ENCODE data around the gene DENND4A.

The DENND4A gene

DNA sequence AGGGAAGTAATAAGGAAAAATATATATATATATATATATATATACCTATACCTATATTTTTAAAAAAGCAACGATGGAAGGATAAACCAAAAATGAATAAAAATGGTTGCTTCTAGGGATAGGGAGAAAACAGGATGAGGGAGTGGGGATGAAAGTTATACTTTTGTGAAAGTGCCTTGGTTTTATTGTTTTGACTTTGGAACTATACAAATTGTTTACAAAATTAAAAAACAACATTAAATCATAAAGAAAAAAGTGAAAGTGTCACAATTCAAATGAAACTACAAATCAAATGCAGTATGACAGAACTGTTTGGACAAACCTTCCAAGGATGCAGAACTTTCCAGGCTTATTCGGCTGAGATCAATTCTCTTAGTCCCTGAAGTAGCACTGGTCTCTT lies 116.0 kb downstream of the DENND4A start:
- no peaks in the 10 kb centered on the region for H3K27me3 ChIP-seq (ENCODE audit: control insufficient read depth, insufficient read depth, low read length)
- H3K4me3 ChIP-seq (ENCODE audit: low read length), result no peak overlapping the region
- H3K9me3 ChIP-seq (ENCODE audit: control insufficient read depth, low read length), result no peaks in the 10 kb centered on the region
- H3K4me1 ChIP-seq (ENCODE audit: control insufficient read depth, insufficient read depth, low read length), result no peaks in the 10 kb centered on the region
- H3K36me3 ChIP-seq (ENCODE audit: control insufficient read depth, insufficient read depth, low read length), result no peaks in the 10 kb centered on the region
- no peak overlapping the region for H3K9ac ChIP-seq (ENCODE audit: low read length)

- Histone ChIP-seq H3K4me1 (ENCODE audit: control insufficient read depth, insufficient read depth, low read length) (no peaks in the 10 kb centered on the region), H3K9me3 (ENCODE audit: control insufficient read depth, low read length) (no peaks in the 10 kb centered on the region), H3K4me3 (ENCODE audit: low read length) (no peak overlapping the region), H3K27me3 (ENCODE audit: control insufficient read depth, insufficient read depth, low read length) (no peaks in the 10 kb centered on the region), H3K36me3 (ENCODE audit: control insufficient read depth, insufficient read depth, low read length) (no peaks in the 10 kb centered on the region), H3K9ac (ENCODE audit: low read length) (no peak overlapping the region)
Measured at GRCh38 chr15:65675551-65675950, 116.5 kb downstream of the DENND4A start.

DNA sequence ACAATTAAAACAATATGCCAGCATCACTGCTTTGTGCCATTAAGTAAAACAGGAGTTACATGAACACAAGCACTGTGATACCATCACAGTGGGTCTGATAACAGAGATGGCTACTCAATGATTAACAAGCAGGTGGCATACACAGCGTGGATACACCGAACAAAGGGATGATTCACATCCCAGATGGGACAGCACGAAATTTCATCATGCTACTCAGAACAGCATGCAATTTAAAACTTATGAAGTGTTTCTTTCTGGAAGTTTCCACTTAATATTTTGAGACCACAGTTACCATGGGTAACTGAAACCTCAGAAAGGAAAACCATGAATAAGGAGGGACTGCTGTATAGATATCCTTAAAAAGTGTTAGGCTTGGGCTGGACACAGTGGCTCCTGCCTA lies 125.8 kb downstream of the DENND4A start:
- Histone ChIP-seq H3K9me3 (ENCODE audit: control insufficient read depth, low read length) (no peaks in the 10 kb centered on the region), H3K27me3 (ENCODE audit: control insufficient read depth, insufficient read depth, low read length) (no peaks in the 10 kb centered on the region), H3K4me1 (ENCODE audit: control insufficient read depth, insufficient read depth, low read length) (no peaks in the 10 kb centered on the region), H3K4me3 (ENCODE audit: low read length) (no peak overlapping the region), H3K9ac (ENCODE audit: low read length) (no peak overlapping the region), H3K36me3 (ENCODE audit: control insufficient read depth, insufficient read depth, low read length) (no peaks in the 10 kb centered on the region)

DNA sequence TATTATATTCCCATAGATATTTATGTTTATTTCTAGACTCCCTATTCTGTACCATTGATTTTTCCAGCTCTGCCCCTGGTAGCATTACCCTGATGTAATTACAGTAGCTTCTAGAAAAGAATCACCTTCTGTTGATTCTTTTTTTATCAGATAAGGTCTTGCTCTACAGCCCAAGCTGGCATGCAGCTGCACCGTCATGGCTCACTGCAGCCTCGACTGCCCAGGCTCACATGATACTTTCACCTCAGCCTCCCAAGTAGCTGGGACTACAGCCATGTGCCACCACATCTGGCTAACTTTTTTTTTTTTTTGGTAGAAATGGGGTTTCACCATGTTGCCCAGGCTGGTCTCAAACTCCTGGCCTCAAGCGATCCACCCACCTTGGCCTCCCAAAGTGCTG lies 128.6 kb downstream of the DENND4A start:
- no peak overlapping the region for H3K9ac ChIP-seq (ENCODE audit: low read length)
- no peaks in the 10 kb centered on the region for H3K9me3 ChIP-seq (ENCODE audit: control insufficient read depth, low read length)
- H3K4me1 ChIP-seq (ENCODE audit: control insufficient read depth, insufficient read depth, low read length), result no peaks in the 10 kb centered on the region
- no peak overlapping the region for H3K4me3 ChIP-seq (ENCODE audit: low read length)
- no peaks in the 10 kb centered on the region for H3K27me3 ChIP-seq (ENCODE audit: control insufficient read depth, insufficient read depth, low read length)
- no peaks in the 10 kb centered on the region for H3K36me3 ChIP-seq (ENCODE audit: control insufficient read depth, insufficient read depth, low read length)

DNA sequence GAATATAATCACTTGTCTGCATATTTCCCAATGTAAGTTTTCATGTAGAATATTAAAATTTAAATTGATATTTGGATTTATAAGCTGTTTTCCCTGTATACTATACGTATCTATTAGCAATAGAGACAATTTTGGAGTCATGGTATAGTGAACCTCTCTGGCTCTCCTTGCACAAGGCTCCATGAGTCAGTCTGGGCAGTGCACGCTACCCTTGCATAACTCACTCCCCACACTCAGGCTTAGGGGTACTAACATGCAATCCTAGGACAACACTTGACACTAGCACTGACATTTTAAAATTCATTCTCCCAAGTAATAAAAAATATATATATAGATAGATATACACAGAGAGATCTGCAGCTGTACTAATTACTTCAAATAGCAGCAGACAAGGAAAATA lies 131.2 kb downstream of the DENND4A start:
- no peaks in the 10 kb centered on the region for H3K27me3 ChIP-seq (ENCODE audit: control insufficient read depth, insufficient read depth, low read length)
- no peak overlapping the region for H3K4me3 ChIP-seq (ENCODE audit: low read length)
- no peaks in the 10 kb centered on the region for H3K36me3 ChIP-seq (ENCODE audit: control insufficient read depth, insufficient read depth, low read length)
- no peak overlapping the region for H3K9ac ChIP-seq (ENCODE audit: low read length)
- no peaks in the 10 kb centered on the region for H3K4me1 ChIP-seq (ENCODE audit: control insufficient read depth, insufficient read depth, low read length)
- no peaks in the 10 kb centered on the region for H3K9me3 ChIP-seq (ENCODE audit: control insufficient read depth, low read length)

- H3K9me3 ChIP-seq (ENCODE audit: control insufficient read depth, low read length), result no peaks in the 10 kb centered on the region
- H3K4me3 ChIP-seq (ENCODE audit: low read length), result no peak overlapping the region
- H3K36me3 ChIP-seq (ENCODE audit: control insufficient read depth, insufficient read depth, low read length), result no peaks in the 10 kb centered on the region
- H3K27me3 ChIP-seq (ENCODE audit: control insufficient read depth, insufficient read depth, low read length), result no peaks in the 10 kb centered on the region
- H3K9ac ChIP-seq (ENCODE audit: low read length), result no peak overlapping the region
- no peaks in the 10 kb centered on the region for H3K4me1 ChIP-seq (ENCODE audit: control insufficient read depth, insufficient read depth, low read length)
Measured at GRCh38 chr15:65659502-65660052, 132.5 kb downstream of the DENND4A start.

GRCh38 chr15:65655457-65655856 lies 136.6 kb downstream of the DENND4A start:
- Histone ChIP-seq H3K4me1 (ENCODE audit: control insufficient read depth, insufficient read depth, low read length) (no peaks in the 10 kb centered on the region), H3K9ac (ENCODE audit: low read length) (no peak overlapping the region), H3K9me3 (ENCODE audit: control insufficient read depth, low read length) (no peaks in the 10 kb centered on the region), H3K36me3 (ENCODE audit: control insufficient read depth, insufficient read depth, low read length) (no peaks in the 10 kb centered on the region), H3K4me3 (ENCODE audit: low read length) (no peak overlapping the region), H3K27me3 (ENCODE audit: control insufficient read depth, insufficient read depth, low read length) (no peaks in the 10 kb centered on the region)

DNA sequence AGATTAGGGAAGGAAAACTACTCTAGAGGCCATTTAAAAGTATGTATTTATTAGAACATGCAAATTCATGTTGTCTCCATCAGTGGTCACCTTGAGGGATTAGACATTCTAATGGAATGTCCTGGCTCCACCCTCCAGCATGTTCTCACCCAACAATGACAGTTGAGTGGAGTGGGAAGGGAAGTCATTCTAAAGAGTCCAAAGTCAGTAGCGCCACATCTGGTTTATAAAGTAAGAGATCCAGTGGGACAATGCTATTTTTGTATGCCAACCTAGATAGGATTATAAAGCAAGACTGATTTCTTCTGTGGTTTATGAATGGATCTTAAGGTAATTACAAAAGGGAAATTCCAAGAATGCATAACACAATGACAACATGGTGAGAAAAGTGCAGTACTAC lies 137.1 kb downstream of the DENND4A start:
- Histone ChIP-seq H3K36me3 (ENCODE audit: control insufficient read depth, insufficient read depth, low read length) (no peaks in the 10 kb centered on the region), H3K4me1 (ENCODE audit: control insufficient read depth, insufficient read depth, low read length) (no peaks in the 10 kb centered on the region), H3K27me3 (ENCODE audit: control insufficient read depth, insufficient read depth, low read length) (no peaks in the 10 kb centered on the region), H3K9ac (ENCODE audit: low read length) (no peak overlapping the region), H3K4me3 (ENCODE audit: low read length) (no peak overlapping the region), H3K9me3 (ENCODE audit: control insufficient read depth, low read length) (no peaks in the 10 kb centered on the region)

DNA sequence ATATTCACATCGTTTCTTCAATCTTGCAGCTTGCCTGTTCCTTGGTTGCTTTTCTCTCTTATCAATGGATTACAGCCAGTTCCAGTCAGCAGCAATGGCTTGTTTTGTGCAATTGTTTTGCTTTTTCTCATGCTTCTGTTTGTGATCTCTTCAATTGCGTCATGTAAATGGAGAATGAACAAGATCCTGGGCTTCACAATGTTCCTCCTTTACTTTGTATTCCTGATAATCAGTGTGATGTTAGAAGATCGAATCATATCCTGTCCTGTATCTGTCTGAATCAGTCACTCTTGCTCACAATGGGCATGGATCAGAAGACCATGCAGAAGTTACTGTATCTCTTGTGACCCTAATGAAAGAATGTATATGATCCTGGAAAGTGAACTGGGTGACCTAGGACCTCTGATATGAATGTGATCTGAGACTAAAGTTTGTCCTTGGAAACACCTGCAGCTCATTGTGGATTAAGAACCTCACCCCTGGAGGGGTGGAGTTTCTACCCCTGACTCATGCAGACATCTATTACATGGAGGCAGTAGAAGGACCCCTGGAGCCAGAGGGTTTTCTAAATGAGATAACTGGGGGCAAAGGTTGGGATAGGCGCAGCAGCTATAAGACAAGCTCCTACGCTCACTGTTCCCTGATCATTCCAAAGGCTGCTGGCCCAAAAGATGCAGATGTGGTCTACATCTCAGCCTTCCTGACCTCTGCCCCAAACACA lies 138.1 kb downstream of the DENND4A start:
- H3K36me3 ChIP-seq (ENCODE audit: control insufficient read depth, insufficient read depth, low read length), result no peaks in the 10 kb centered on the region
- H3K4me1 ChIP-seq (ENCODE audit: control insufficient read depth, insufficient read depth, low read length), result no peaks in the 10 kb centered on the region
- no peaks in the 10 kb centered on the region for H3K27me3 ChIP-seq (ENCODE audit: control insufficient read depth, insufficient read depth, low read length)
- no peaks in the 10 kb centered on the region for H3K9me3 ChIP-seq (ENCODE audit: control insufficient read depth, low read length)
- H3K9ac ChIP-seq (ENCODE audit: low read length), result no peak overlapping the region
- H3K4me3 ChIP-seq (ENCODE audit: low read length), result no peak overlapping the region

DNA sequence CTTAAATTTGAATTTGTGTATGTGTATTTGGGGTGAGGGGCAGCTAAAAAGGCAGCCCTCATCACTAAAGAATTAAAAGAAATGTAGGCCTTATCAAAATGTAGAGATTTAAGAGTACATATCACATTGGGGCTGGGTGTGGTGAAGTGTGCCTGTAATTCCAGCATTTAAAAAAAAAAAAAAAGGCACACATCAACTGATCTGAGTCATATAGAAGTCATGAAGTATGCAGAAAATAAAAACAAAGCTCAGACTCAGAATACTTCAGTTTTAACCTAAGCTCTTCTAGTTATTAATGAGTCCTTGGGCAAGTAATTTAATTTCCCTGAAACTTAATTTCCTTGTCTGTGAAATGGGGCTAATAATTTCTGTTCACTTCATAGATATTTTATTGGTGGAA lies 138.8 kb downstream of the DENND4A start:
- Histone ChIP-seq H3K9me3 (ENCODE audit: control insufficient read depth, low read length) (no peaks in the 10 kb centered on the region), H3K9ac (ENCODE audit: low read length) (no peak overlapping the region), H3K36me3 (ENCODE audit: control insufficient read depth, insufficient read depth, low read length) (no peaks in the 10 kb centered on the region), H3K27me3 (ENCODE audit: control insufficient read depth, insufficient read depth, low read length) (no peaks in the 10 kb centered on the region), H3K4me3 (ENCODE audit: low read length) (no peak overlapping the region), H3K4me1 (ENCODE audit: control insufficient read depth, insufficient read depth, low read length) (no peaks in the 10 kb centered on the region)

DNA sequence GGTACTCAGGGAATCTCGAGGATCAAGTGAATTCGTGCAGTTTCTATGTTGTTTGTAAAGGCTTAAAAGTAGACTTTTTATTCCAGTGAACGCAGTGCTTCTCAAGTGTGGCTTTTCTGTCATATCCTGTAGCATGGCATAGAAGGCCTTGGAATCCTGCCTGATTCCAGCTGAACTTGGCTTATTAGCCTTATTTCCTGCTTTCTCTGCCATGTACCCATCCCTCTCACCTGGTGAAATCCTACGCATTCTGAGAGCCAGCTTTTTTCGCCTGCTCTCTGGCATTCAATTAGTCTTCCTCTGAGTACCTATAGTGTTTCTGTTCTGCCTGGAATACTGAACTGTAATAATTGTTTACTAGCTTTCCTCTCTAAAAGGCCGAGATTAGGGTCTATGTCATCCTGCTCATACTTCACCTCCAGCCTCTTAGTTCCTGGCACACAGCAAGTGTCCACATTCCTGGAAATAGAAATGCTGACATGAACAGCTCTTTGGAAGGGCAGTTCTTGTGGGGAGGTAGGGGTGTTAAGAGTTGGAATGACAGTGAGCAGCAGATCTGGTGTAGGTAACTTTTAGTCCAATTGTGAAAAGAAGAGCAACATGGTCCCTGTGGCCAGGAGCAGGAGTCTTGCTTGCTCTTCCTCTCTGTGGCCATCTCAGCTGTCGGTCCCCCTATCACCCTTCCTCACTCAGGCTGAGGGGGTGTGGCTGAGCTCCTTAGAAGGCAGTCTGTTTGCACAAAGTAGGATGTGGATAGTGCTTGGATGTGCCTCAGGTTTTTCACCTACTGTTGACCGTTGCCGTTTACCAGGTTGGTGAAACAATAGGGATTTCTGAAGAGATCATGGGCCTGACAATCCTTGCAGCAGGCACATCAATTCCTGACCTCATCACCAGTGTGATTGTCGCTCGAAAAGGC lies 140.0 kb downstream of the DENND4A start:
- Histone ChIP-seq H3K4me1 (ENCODE audit: control insufficient read depth, insufficient read depth, low read length) (no peaks in the 10 kb centered on the region), H3K9me3 (ENCODE audit: control insufficient read depth, low read length) (no peaks in the 10 kb centered on the region), H3K27me3 (ENCODE audit: control insufficient read depth, insufficient read depth, low read length) (no peaks in the 10 kb centered on the region), H3K36me3 (ENCODE audit: control insufficient read depth, insufficient read depth, low read length) (no peaks in the 10 kb centered on the region), H3K4me3 (ENCODE audit: low read length) (no peak overlapping the region), H3K9ac (ENCODE audit: low read length) (no peak overlapping the region)

GRCh38 chr15:65651042-65651322 lies 141.1 kb downstream of the DENND4A start:
- Histone ChIP-seq H3K27me3 (ENCODE audit: control insufficient read depth, insufficient read depth, low read length) (no peaks in the 10 kb centered on the region), H3K9ac (ENCODE audit: low read length) (no peak overlapping the region), H3K9me3 (ENCODE audit: control insufficient read depth, low read length) (no peaks in the 10 kb centered on the region), H3K36me3 (ENCODE audit: control insufficient read depth, insufficient read depth, low read length) (no peaks in the 10 kb centered on the region), H3K4me1 (ENCODE audit: control insufficient read depth, insufficient read depth, low read length) (no peaks in the 10 kb centered on the region), H3K4me3 (ENCODE audit: low read length) (no peak overlapping the region)

Measured in mucosa of stomach (tissue), 1 donor.